ENCODE data around the gene TTI1. TPM values are rescaled to one million over a fixed set of nuclear protein-coding genes. Genes with fewer than 3 reads are reported as not detected.

TTI1 gene
- polyA plus RNA-seq, 1 donor from 2014 or later, result 20.0 TPM

DNA sequence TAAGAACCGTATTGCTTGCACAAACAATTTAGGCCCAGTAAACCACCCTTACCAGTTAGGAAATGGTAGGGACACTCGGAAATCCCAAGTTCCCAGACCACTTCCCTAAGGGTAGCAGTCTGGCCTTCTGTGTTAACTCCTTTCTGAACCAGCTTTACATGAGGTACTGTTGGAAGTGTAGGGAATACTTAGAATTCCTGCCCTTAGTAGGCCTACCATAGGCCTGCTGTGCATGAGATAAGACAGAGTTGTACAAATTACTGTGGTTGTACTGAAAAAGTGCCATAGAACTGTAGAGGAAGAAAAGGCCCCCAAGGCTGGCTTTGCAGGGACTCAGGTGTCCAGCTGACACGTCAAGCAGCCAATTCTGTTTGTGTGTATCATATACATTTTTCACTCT, 11.4 kb upstream of the TTI1 start:
- TF ChIP-seq TAF1 (IDR thresholded peaks at IDR 0.05; ENCODE audit: low read depth), result no peak
- no peak for TF ChIP-seq SMC3 (conservative IDR thresholded peaks at IDR 0.05; ENCODE audit: poor library complexity)
- no peak for TF ChIP-seq RAD21 (conservative IDR thresholded peaks at IDR 0.05)
- TF ChIP-seq EP300 (conservative IDR thresholded peaks at IDR 0.05; ENCODE audit: poor library complexity, severe bottlenecking), result no peak
- TF ChIP-seq, protein P1, sequence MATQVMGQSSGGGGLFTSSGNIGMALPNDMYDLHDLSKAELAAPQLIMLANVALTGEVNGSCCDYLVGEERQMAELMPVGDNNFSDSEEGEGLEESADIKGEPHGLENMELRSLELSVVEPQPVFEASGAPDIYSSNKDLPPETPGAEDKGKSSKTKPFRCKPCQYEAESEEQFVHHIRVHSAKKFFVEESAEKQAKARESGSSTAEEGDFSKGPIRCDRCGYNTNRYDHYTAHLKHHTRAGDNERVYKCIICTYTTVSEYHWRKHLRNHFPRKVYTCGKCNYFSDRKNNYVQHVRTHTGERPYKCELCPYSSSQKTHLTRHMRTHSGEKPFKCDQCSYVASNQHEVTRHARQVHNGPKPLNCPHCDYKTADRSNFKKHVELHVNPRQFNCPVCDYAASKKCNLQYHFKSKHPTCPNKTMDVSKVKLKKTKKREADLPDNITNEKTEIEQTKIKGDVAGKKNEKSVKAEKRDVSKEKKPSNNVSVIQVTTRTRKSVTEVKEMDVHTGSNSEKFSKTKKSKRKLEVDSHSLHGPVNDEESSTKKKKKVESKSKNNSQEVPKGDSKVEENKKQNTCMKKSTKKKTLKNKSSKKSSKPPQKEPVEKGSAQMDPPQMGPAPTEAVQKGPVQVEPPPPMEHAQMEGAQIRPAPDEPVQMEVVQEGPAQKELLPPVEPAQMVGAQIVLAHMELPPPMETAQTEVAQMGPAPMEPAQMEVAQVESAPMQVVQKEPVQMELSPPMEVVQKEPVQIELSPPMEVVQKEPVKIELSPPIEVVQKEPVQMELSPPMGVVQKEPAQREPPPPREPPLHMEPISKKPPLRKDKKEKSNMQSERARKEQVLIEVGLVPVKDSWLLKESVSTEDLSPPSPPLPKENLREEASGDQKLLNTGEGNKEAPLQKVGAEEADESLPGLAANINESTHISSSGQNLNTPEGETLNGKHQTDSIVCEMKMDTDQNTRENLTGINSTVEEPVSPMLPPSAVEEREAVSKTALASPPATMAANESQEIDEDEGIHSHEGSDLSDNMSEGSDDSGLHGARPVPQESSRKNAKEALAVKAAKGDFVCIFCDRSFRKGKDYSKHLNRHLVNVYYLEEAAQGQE (IDR thresholded peaks at IDR 0.05; ENCODE audit: borderline replicate concordance), result no peak
- no peak for TF ChIP-seq EZH2 (IDR thresholded peaks at IDR 0.05; ENCODE audit: borderline replicate concordance, insufficient read depth, low read length, poor library complexity, severe bottlenecking)
- no peak for TF ChIP-seq MXI1 (conservative IDR thresholded peaks at IDR 0.05; ENCODE audit: poor library complexity, severe bottlenecking)
- TF ChIP-seq, protein P2, sequence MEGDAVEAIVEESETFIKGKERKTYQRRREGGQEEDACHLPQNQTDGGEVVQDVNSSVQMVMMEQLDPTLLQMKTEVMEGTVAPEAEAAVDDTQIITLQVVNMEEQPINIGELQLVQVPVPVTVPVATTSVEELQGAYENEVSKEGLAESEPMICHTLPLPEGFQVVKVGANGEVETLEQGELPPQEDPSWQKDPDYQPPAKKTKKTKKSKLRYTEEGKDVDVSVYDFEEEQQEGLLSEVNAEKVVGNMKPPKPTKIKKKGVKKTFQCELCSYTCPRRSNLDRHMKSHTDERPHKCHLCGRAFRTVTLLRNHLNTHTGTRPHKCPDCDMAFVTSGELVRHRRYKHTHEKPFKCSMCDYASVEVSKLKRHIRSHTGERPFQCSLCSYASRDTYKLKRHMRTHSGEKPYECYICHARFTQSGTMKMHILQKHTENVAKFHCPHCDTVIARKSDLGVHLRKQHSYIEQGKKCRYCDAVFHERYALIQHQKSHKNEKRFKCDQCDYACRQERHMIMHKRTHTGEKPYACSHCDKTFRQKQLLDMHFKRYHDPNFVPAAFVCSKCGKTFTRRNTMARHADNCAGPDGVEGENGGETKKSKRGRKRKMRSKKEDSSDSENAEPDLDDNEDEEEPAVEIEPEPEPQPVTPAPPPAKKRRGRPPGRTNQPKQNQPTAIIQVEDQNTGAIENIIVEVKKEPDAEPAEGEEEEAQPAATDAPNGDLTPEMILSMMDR (IDR thresholded peaks at IDR 0.05; ENCODE audit: poor library complexity, severe bottlenecking), result no peak
- no peak for TF ChIP-seq POLR2AphosphoS5 (IDR thresholded peaks at IDR 0.05)
- no peak overlapping the region for H2AFZ ChIP-seq (ENCODE audit: low read depth, low read length)
- H3F3A ChIP-seq (ENCODE audit: insufficient read depth, low read length, poor library complexity, severe bottlenecking), result no peaks in the 10 kb centered on the region
- H3K36me3 ChIP-seq (ENCODE audit: insufficient read depth, low read length), result peaks cover 6% of the 10 kb centered on the region
- H3K27me3 ChIP-seq (ENCODE audit: insufficient read depth, low read depth, low read length), result no peaks in the 10 kb centered on the region
- peaks cover 30% of the 10 kb centered on the region for H3K79me2 ChIP-seq (replicated peaks; ENCODE audit: insufficient read depth, low read length)
- no peak overlapping the region for H3K4me2 ChIP-seq (ENCODE audit: low read length)
- no peaks in the 10 kb centered on the region for H3K9me2 ChIP-seq (ENCODE audit: insufficient read depth, low read length)
- no peak overlapping the region for H3K4me3 ChIP-seq (ENCODE audit: low read length)
- no peaks in the 10 kb centered on the region for H3K9me3 ChIP-seq (ENCODE audit: low read length)
- H3K27ac ChIP-seq (ENCODE audit: low read length), result no peak overlapping the region
- H4K20me1 ChIP-seq (ENCODE audit: insufficient read depth), result no peaks in the 10 kb centered on the region
- no peak overlapping the region for H3K9ac ChIP-seq (ENCODE audit: low read length)

DNA sequence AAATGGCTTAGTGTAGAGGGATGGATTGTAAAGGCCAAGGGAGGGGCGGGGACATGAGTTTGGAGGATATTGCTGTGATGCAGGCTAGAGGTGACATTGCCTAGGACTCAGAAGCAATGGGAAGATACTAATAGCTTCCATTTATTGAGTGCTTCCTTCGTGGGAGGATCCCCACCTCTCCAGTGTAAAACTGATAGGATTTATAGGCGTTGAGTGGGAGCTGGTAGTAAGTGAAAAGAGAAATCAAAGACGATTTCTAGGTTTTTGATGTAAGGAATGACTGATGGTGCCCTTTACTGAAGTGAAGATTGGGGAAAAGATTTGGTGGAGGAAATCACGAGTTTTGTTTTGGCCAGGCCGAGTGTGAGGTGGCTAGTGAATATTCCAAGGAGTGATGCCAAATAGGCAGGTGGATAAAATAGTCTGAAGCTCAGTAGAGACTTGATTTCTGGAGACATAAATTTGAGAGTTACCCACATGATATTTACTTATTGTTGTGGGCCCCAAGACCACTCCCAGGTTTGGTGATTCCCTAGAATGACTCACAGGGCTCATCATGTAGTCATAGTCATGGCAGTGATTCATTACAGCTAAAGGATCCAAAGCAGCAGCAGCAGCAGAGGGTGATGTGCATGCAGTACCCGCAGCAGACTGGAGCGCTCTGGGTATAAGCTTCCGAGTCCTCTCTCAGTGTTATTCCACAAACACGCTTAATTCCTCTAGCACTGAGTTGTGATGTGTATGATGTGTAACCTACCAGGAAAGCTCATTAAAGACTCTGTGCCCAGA, 10.4 kb upstream of the TTI1 start:
- Histone ChIP-seq H4K20me1 (ENCODE audit: insufficient read depth) (no peaks in the 10 kb centered on the region), H3K9me3 (ENCODE audit: low read length) (no peaks in the 10 kb centered on the region), H3K9me2 (ENCODE audit: insufficient read depth, low read length) (no peaks in the 10 kb centered on the region), H3K4me2 (ENCODE audit: low read length) (no peak overlapping the region), H3K79me2 (replicated peaks; ENCODE audit: insufficient read depth, low read length) (peaks cover 31% of the 10 kb centered on the region), H3K36me3 (ENCODE audit: insufficient read depth, low read length) (peaks cover 3% of the 10 kb centered on the region), H3K27me3 (ENCODE audit: insufficient read depth, low read depth, low read length) (no peaks in the 10 kb centered on the region), H3K27ac (ENCODE audit: low read length) (no peak overlapping the region), H3K9ac (ENCODE audit: low read length) (no peak overlapping the region), H2AFZ (ENCODE audit: low read depth, low read length) (no peak overlapping the region), H3K4me3 (ENCODE audit: low read length) (no peak overlapping the region), H3F3A (ENCODE audit: insufficient read depth, low read length, poor library complexity, severe bottlenecking) (no peaks in the 10 kb centered on the region)
- TF ChIP-seq, protein P2 (IDR thresholded peaks at IDR 0.05; ENCODE audit: poor library complexity, severe bottlenecking), result no peak
- no peak for TF ChIP-seq RAD21 (conservative IDR thresholded peaks at IDR 0.05)
- no peak for TF ChIP-seq MXI1 (conservative IDR thresholded peaks at IDR 0.05; ENCODE audit: poor library complexity, severe bottlenecking)
- TF ChIP-seq, protein P1 (IDR thresholded peaks at IDR 0.05; ENCODE audit: borderline replicate concordance), result no peak
- TF ChIP-seq TAF1 (IDR thresholded peaks at IDR 0.05; ENCODE audit: low read depth), result no peak
- no peak for TF ChIP-seq POLR2AphosphoS5 (IDR thresholded peaks at IDR 0.05)
- no peak for TF ChIP-seq EP300 (conservative IDR thresholded peaks at IDR 0.05; ENCODE audit: poor library complexity, severe bottlenecking)
- TF ChIP-seq SMC3 (conservative IDR thresholded peaks at IDR 0.05; ENCODE audit: poor library complexity), result no peak

All from neural cell (in vitro differentiated cells).